Measurements from ENCODE around the gene TGFBR3.

Gene TGFBR3

GRCh38 chr1:91707114-91707889, 178.6 kb downstream of the TGFBR3 start:
- no peak for DNase-seq (ENCODE audit: low read depth)
- no peak overlapping the region for H3K4me3 ChIP-seq (ENCODE audit: low read length)
- TF ChIP-seq CTCF (IDR thresholded peaks at IDR 0.05; ENCODE audit: insufficient read depth, low read depth, low read length, missing control alignments) = no peak

DNA sequence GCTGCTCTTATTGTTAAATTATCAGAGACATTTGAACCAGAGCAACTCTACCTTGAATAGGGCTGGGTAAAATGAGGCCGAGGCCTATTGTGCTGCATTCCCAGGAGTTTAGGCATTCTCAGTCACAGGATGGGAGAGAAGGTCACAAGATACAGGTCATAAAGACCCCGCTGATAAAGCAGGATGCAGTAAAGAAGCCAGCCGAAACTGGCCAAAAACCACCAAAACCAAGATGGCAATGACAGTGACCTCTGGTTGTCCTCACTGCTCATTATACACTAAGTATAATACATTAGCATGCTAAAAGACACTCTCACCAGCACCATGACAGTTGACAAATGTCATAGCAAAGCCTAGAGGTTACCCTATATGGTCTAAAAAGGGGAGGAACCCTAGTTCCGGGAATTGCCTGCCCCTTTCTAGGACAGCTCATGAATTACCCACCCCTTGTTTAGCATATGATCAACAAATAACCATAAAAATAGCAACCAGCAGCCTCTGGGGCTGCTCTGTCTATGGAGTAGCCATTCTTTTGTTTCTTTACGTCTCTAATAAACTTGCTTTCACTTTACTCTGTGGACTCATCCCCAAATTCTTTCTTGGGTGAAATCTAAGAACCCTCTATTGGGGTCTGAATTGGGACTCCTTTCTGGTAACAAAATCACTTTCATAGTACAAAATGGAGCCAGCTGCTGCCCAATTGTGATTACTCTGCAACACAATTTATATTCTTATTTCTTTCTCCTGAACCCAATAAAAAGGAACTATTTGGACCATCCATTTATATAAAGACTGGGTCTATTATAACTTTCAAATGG, 179.6 kb downstream of the TGFBR3 start:
- no peak overlapping the region for H3K4me3 ChIP-seq (ENCODE audit: low read length)
- DNase-seq (ENCODE audit: low read depth) = no peak
- TF ChIP-seq CTCF (IDR thresholded peaks at IDR 0.05; ENCODE audit: insufficient read depth, low read depth, low read length, missing control alignments) = no peak

DNA sequence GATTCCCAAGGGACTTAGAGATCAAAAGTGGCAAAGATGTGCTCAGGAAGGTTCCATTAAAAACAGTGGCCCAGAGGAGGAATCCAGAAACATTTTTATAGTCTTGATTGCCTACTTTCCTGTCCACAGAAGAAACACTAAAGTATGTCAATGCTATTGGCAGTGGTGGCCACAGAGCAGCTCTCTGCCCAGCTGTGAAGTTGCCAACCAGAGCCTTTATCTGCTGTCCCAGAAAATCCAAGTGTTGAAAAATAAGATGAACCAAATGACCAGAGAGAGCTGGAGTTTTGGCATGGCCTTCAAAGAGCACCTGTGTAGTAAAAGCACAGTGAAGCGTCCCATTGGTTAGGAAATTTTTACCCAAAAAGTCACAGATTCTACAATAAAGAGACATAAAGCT, 181.2 kb downstream of the TGFBR3 start:
- no peak overlapping the region for H3K4me3 ChIP-seq (ENCODE audit: low read length)
- DNase-seq (ENCODE audit: low read depth) = no peak
- TF ChIP-seq CTCF (IDR thresholded peaks at IDR 0.05; ENCODE audit: insufficient read depth, low read depth, low read length, missing control alignments) = no peak

DNA sequence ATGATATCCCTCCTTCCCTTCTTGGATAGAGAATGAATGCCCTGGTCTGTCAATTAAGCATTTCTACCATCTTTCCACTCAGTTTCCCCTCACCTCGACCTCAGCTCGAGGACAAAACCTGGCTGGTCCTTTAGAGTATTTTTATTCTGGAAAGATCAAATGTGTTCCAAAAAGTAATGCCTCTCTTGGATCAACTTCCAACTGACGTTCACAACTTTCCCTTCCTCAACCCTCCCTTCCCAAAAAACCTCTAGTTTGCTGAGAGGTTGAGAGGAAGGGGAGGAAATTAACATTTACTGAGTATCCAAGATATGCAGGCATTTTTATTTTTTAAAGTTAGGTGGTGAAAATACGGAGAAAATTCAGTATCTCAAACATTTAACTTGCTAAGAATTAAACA, 182.9 kb downstream of the TGFBR3 start:
- no peak for TF ChIP-seq CTCF (IDR thresholded peaks at IDR 0.05; ENCODE audit: insufficient read depth, low read depth, low read length, missing control alignments)
- no peak for DNase-seq (ENCODE audit: low read depth)
- no peak overlapping the region for H3K4me3 ChIP-seq (ENCODE audit: low read length)

- no peak for DNase-seq (ENCODE audit: low read depth)
- no peak overlapping the region for H3K4me3 ChIP-seq (ENCODE audit: low read length)
- no peak for TF ChIP-seq CTCF (IDR thresholded peaks at IDR 0.05; ENCODE audit: insufficient read depth, low read depth, low read length, missing control alignments)
These were observed 184.5 kb downstream of the TGFBR3 start for GRCh38 chr1:91701472-91701869.

GRCh38 chr1:91700771-91701471, 185.0 kb downstream of the TGFBR3 start:
- no peak overlapping the region for H3K4me3 ChIP-seq (ENCODE audit: low read length)
- DNase-seq (ENCODE audit: low read depth) = no peak
- TF ChIP-seq CTCF (IDR thresholded peaks at IDR 0.05; ENCODE audit: insufficient read depth, low read depth, low read length, missing control alignments) = no peak
